Measurements from ENCODE around the gene MMP13.

- TF ChIP-seq GATA2 (IDR thresholded peaks at IDR 0.05; ENCODE audit: low read depth, low read length) (no peak), GATA3 (IDR thresholded peaks at IDR 0.05; ENCODE audit: low read depth, low read length) (no peak)
Measured at GRCh38 chr11:102915044-102915375, 40.5 kb downstream of the MMP13 start.

Measured in SH-SY5Y (cell line).